ENCODE results near the gene FLAD1.

GRCh38 chr1:155037851-155038441, 54.8 kb downstream of the FLAD1 start:
- no peak for TF ChIP-seq SIN3A (IDR thresholded peaks at IDR 0.05; ENCODE audit: borderline replicate concordance, insufficient read depth, low read depth, low read length)
- TF ChIP-seq, protein P1, sequence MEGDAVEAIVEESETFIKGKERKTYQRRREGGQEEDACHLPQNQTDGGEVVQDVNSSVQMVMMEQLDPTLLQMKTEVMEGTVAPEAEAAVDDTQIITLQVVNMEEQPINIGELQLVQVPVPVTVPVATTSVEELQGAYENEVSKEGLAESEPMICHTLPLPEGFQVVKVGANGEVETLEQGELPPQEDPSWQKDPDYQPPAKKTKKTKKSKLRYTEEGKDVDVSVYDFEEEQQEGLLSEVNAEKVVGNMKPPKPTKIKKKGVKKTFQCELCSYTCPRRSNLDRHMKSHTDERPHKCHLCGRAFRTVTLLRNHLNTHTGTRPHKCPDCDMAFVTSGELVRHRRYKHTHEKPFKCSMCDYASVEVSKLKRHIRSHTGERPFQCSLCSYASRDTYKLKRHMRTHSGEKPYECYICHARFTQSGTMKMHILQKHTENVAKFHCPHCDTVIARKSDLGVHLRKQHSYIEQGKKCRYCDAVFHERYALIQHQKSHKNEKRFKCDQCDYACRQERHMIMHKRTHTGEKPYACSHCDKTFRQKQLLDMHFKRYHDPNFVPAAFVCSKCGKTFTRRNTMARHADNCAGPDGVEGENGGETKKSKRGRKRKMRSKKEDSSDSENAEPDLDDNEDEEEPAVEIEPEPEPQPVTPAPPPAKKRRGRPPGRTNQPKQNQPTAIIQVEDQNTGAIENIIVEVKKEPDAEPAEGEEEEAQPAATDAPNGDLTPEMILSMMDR (IDR thresholded peaks at IDR 0.05) = no peak

Data from Panc1 (cell line).